Neural progenitor cell (in vitro differentiated cells): Measurements from ENCODE around the gene OR52A5. TPM values are rescaled to one million over a fixed set of nuclear protein-coding genes. Genes with fewer than 3 reads are reported as not detected.

Source experiments
- DNase-seq: peaks from one replicate; pipeline ENCODE4 v3.0.0-alpha.2; 2016; ENCODE audit warnings: low spot score
- H2AFZ ChIP-seq: fragments of 200-600 bp; sonication (generic); replicated peaks from 2 replicates; pipeline ENCODE4 v1.6.1; 2016; ENCODE audit warnings: antibody characterized with exemption
- H3F3A ChIP-seq: fragments of 200-600 bp; sonication (generic); 2 replicates; pipeline ENCODE4 v1.6.1; 2016; ENCODE audit warnings: antibody characterized with exemption, low read depth
- H3K27ac ChIP-seq: fragments of 200-600 bp; sonication (generic); 2 replicates; pipeline ENCODE4 v1.5.1; 2016; ENCODE audit warnings: mild to moderate bottlenecking
- H3K27me3 ChIP-seq: fragments of 200-600 bp; sonication (generic); 2 replicates; pipeline ENCODE4 v1.6.1; 2016; ENCODE audit warnings: mild to moderate bottlenecking, moderate library complexity
- H3K36me3 ChIP-seq: fragments of 200-600 bp; sonication (generic); 2 replicates; pipeline ENCODE4 v1.5.1; 2016
- H3K4me1 ChIP-seq: fragments of 200-600 bp; sonication (generic); 2 replicates; pipeline ENCODE4 v1.6.1; 2016; ENCODE audit warnings: mixed run types
- H3K4me2 ChIP-seq: fragments of 200-600 bp; sonication (generic); 2 replicates; pipeline ENCODE4 v1.6.1; 2016
- H3K4me3 ChIP-seq: fragments of 200-600 bp; sonication (generic); 2 replicates; pipeline ENCODE4 v1.5.1; 2016
- H3K79me2 ChIP-seq: fragments of 200-600 bp; sonication (generic); 2 replicates; pipeline ENCODE4 v1.6.1; 2016; ENCODE audit warnings: low read depth
- H3K9ac ChIP-seq: fragments of 200-600 bp; sonication (generic); 2 replicates; pipeline ENCODE4 v1.6.1; 2016
- H3K9me3 ChIP-seq: fragments of 200-600 bp; sonication (generic); 2 replicates; pipeline ENCODE4 v1.5.1; 2016; ENCODE audit warnings: low read depth
- H4K20me1 ChIP-seq: fragments of 200-600 bp; sonication (generic); 2 replicates; pipeline ENCODE4 v1.6.1; 2016; ENCODE audit warnings: low read depth
- H3K27ac Mint-ChIP-seq: 3 replicates; pipeline ENCODE4 v1.8.0; 2021; ENCODE audit warnings: mixed read lengths
- H3K27me3 Mint-ChIP-seq: 2 replicates; pipeline ENCODE4 v1.8.0; 2022; ENCODE audit warnings: low read depth, mild to moderate bottlenecking, inconsistent platforms, moderate library complexity, mixed read lengths; ENCODE audit not compliant: insufficient read depth
- H3K36me3 Mint-ChIP-seq: 3 replicates; pipeline ENCODE4 v1.8.0; 2021; ENCODE audit warnings: mixed read lengths
- H3K4me1 Mint-ChIP-seq: 3 replicates; pipeline ENCODE4 v1.8.0; 2021; ENCODE audit warnings: mixed read lengths
- H3K4me3 Mint-ChIP-seq: 3 replicates; pipeline ENCODE4 v1.8.0; 2021; ENCODE audit warnings: mild to moderate bottlenecking, moderate library complexity, mixed read lengths
- H3K9me3 Mint-ChIP-seq: 3 replicates; pipeline ENCODE4 v1.8.0; 2020; ENCODE audit warnings: mixed read lengths
- CTCF ChIP-seq: fragments of 200-600 bp; sonication (generic); IDR thresholded peaks from 2 replicates; pipeline ENCODE4 v1.5.1; 2017; ENCODE audit warnings: antibody characterized with exemption, mild to moderate bottlenecking
- EZH2 ChIP-seq: fragments of 200-600 bp; sonication (generic); IDR thresholded peaks from 2 replicates; pipeline ENCODE4 v1.6.1; 2017; ENCODE audit warnings: antibody characterized with exemption, mild to moderate bottlenecking, moderate library complexity
- EZH2phosphoT487 ChIP-seq: fragments of 200-600 bp; sonication (generic); IDR thresholded peaks from 2 replicates; pipeline ENCODE4 v1.6.1; 2017; ENCODE audit warnings: antibody characterized with exemption
- total RNA-seq: library from RNA; depleted of rRNA; stranded (reverse); fragments of >200 nt; gene quantifications from 2 replicates; pipeline ENCODE4 v1.2.3, GENCODE V29; 2015; ENCODE audit warnings: low replicate concordance

The OR52A5 gene
- total RNA-seq, 1 donor from 2014 or later: not detected

DNA sequence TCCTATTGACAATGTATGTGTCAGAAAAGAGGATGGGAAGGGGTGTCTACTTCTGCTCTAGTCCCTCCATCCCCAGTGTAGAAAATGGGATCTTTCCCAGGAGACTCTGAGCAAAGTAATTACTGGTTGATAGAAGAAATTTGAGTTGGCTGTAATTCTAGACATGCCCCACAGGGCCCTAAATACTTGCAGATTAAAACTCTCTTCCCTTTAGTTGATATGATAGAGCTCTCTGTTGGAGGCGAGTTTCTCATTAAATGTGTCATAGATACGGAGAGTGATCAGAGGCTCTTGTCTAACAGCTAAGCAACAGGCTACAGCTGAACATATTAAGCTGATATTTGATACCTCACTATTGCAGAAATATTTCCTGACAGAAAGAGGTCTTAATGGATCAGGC is 35.9 kb downstream of the OR52A5 start:
- no peaks in the 10 kb centered on the region for H3K27me3 ChIP-seq
- H3K36me3 ChIP-seq: no peaks in the 10 kb centered on the region

DNA sequence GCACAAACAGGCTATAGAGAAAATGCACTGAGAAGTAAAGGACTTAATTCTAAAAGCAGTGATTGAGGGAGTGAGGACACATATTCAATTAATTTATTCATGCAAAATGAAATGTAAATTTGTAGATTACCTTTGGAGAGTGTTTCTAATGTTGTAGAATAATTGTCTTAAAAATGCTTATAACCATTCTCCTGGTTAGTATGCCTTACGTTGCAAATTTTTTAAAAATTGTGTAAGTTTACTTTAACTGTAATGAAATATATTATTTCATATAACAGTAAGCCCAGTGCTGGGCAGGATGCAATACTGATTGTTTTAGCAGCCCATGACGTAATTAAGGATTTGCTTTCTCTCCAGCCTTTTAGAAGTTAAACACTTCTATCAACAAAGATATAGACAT is 42.1 kb downstream of the OR52A5 start:
- H3K27ac ChIP-seq: no peak overlapping the region
- H3K79me2 ChIP-seq: no peaks in the 10 kb centered on the region
- H3K4me2 ChIP-seq: no peak overlapping the region
- H2AFZ ChIP-seq: no peak overlapping the region
- H3K27me3 Mint-ChIP-seq: no peaks in the 10 kb centered on the region
- H4K20me1 ChIP-seq: no peaks in the 10 kb centered on the region
- H3K36me3 Mint-ChIP-seq: no peaks in the 10 kb centered on the region
- no peaks in the 10 kb centered on the region for H3K4me1 Mint-ChIP-seq
- no peaks in the 10 kb centered on the region for H3K9me3 ChIP-seq
- H3K4me1 ChIP-seq: no peaks in the 10 kb centered on the region
- H3K9me3 Mint-ChIP-seq: no peaks in the 10 kb centered on the region
- TF ChIP-seq EZH2phosphoT487 (no peak), EZH2 (no peak), CTCF (no peak)
- no peak overlapping the region for H3K9ac ChIP-seq
- no peak overlapping the region for H3K4me3 Mint-ChIP-seq
- no peak overlapping the region for H3K27ac Mint-ChIP-seq
- H3K27me3 ChIP-seq: no peaks in the 10 kb centered on the region
- DNase-seq: no peak
- no peaks in the 10 kb centered on the region for H3K36me3 ChIP-seq
- no peak overlapping the region for H3K4me3 ChIP-seq
- H3F3A ChIP-seq: no peaks in the 10 kb centered on the region

More for the DNA sequence above, 35.9 kb downstream of the OR52A5 start:
- H3K4me1 Mint-ChIP-seq: peaks cover 7% of the 10 kb centered on the region
- no peak overlapping the region for H3K4me3 ChIP-seq
- H3K9ac ChIP-seq: no peak overlapping the region
- no peaks in the 10 kb centered on the region for H3K4me1 ChIP-seq
- no peaks in the 10 kb centered on the region for H3K36me3 Mint-ChIP-seq
- H2AFZ ChIP-seq: no peak overlapping the region
- peaks cover 2% of the 10 kb centered on the region for H3K27me3 Mint-ChIP-seq
- H3K27ac ChIP-seq: no peak overlapping the region
- H3K79me2 ChIP-seq: no peaks in the 10 kb centered on the region
- DNase-seq: no peak
- no peak overlapping the region for H3K27ac Mint-ChIP-seq
- TF ChIP-seq EZH2: no peak
- TF ChIP-seq EZH2phosphoT487: no peak
- no peak for TF ChIP-seq CTCF
- no peaks in the 10 kb centered on the region for H3K9me3 Mint-ChIP-seq
- no peak overlapping the region for H3K4me2 ChIP-seq
- no peaks in the 10 kb centered on the region for H3F3A ChIP-seq
- H3K4me3 Mint-ChIP-seq: no peak overlapping the region
- H3K9me3 ChIP-seq: no peaks in the 10 kb centered on the region
- H4K20me1 ChIP-seq: no peaks in the 10 kb centered on the region

- DNase-seq: no peak
- no peak overlapping the region for H3K4me3 ChIP-seq
- H3K4me1 ChIP-seq: peaks cover 7% of the 10 kb centered on the region
- no peaks in the 10 kb centered on the region for H3K9me3 ChIP-seq
- Mint-ChIP-seq H3K36me3 (no peaks in the 10 kb centered on the region), H3K4me3 (no peak overlapping the region), H3K9me3 (no peaks in the 10 kb centered on the region), H3K27me3 (no peaks in the 10 kb centered on the region), H3K4me1 (peaks cover 3% of the 10 kb centered on the region), H3K27ac (no peak overlapping the region)
- no peaks in the 10 kb centered on the region for H4K20me1 ChIP-seq
- H3K4me2 ChIP-seq: no peak overlapping the region
- no peak overlapping the region for H2AFZ ChIP-seq
- no peak overlapping the region for H3K27ac ChIP-seq
- H3K9ac ChIP-seq: no peak overlapping the region
- H3K27me3 ChIP-seq: no peaks in the 10 kb centered on the region
- H3F3A ChIP-seq: peaks cover 3% of the 10 kb centered on the region
- no peaks in the 10 kb centered on the region for H3K36me3 ChIP-seq
- no peaks in the 10 kb centered on the region for H3K79me2 ChIP-seq
- TF ChIP-seq EZH2phosphoT487 (no peak), EZH2 (no peak), CTCF (no peak)
Observed at GRCh38 chr11:5092821-5093585, 45.2 kb downstream of the OR52A5 start.
